A673 (cell line): ENCODE data around the gene TNFRSF4. TPM values are rescaled to one million over a fixed set of nuclear protein-coding genes. Genes with fewer than 3 reads are reported as not detected.

Experiments used
- BruUV-seq: library from RNA; stranded (reverse); fragments of 400-500 nt; replicated peaks from 2 replicates; lab custom pipeline; 2021; lab: Mats Ljungman, UMichigan
- CTCF ChIA-PET: fragments of 300-600 bp; sonication (Branson Sonifier 250); formaldehyde crosslinking; loops from one replicate; lab custom pipeline; 2022; ENCODE audit warnings: antibody characterized with exemption; lab: Charles Lee
- POLR2A ChIA-PET: fragments of 300-600 bp; sonication (Branson Sonifier 250); formaldehyde crosslinking; loops from one replicate; lab custom pipeline; 2022; ENCODE audit warnings: antibody characterized with exemption; ENCODE audit not compliant: low non-redundant PET; lab: Charles Lee
- DNase-seq: peaks from one replicate; pipeline ENCODE4 v3.0.0-alpha.2; 2015; ENCODE audit warnings: low spot score
- H3K27ac ChIP-seq: fragments of 200-600 bp; sonication (generic); 2 replicates; pipeline ENCODE4 v1.5.1; 2016; ENCODE audit warnings: mixed run types, low read depth, mild to moderate bottlenecking, mixed read lengths, antibody characterized with exemption, low read length; ENCODE audit not compliant: poor library complexity, severe bottlenecking
- H3K27me3 ChIP-seq: fragments of 200-600 bp; sonication (generic); replicated peaks from 2 replicates; pipeline ENCODE4 v1.6.1; 2017; ENCODE audit warnings: mixed run types, low read depth, mild to moderate bottlenecking, mixed read lengths, antibody characterized with exemption, low read length; ENCODE audit not compliant: insufficient read depth, poor library complexity
- H3K36me3 ChIP-seq: fragments of 200-600 bp; sonication (generic); 2 replicates; pipeline ENCODE4 v1.6.1; 2016; ENCODE audit warnings: mixed run types, mild to moderate bottlenecking, mixed read lengths, antibody characterized with exemption, low read length; ENCODE audit not compliant: insufficient read depth, poor library complexity, severe bottlenecking
- H3K4me1 ChIP-seq: fragments of 200-600 bp; sonication (generic); 2 replicates; pipeline ENCODE4 v1.6.1; 2017; ENCODE audit warnings: mixed run types, mild to moderate bottlenecking, mixed read lengths, antibody characterized with exemption, low read length; ENCODE audit not compliant: insufficient read depth, poor library complexity, severe bottlenecking
- H3K4me3 ChIP-seq: fragments of 200-600 bp; sonication (generic); 2 replicates; pipeline ENCODE4 v1.5.1; 2016; ENCODE audit warnings: low read depth, mixed run types, mild to moderate bottlenecking, mixed read lengths, low read length; ENCODE audit not compliant: poor library complexity, severe bottlenecking
- H3K9me3 ChIP-seq: fragments of 200-600 bp; sonication (generic); 2 replicates; pipeline ENCODE4 v1.6.1; 2016; ENCODE audit warnings: mixed run types, low read depth, mild to moderate bottlenecking, mixed read lengths, antibody characterized with exemption, low read length; ENCODE audit not compliant: poor library complexity, severe bottlenecking
- CTCF ChIP-seq: fragments of 300-800, 200-600 bp; sonication (generic); conservative IDR thresholded peaks from 2 replicates; pipeline ENCODE4 v1.5.1; 2017; ENCODE audit warnings: low read depth, mild to moderate bottlenecking, antibody characterized with exemption, low read length, moderate library complexity, mixed read lengths
- EZH2 ChIP-seq: fragments of 200-600 bp; sonication (generic); IDR thresholded peaks from 2 replicates; pipeline ENCODE4 v1.6.1; 2017; ENCODE audit warnings: borderline replicate concordance, low read depth, mild to moderate bottlenecking, mixed read lengths, antibody characterized with exemption, low read length; ENCODE audit not compliant: poor library complexity, severe bottlenecking
- intact Hi-C: fragments of 100-400 bp; cut with micrococcal nuclease; formaldehyde crosslinking; loops from one replicate; pipeline ENCODE4 v1.10.0; 2022; ENCODE audit not compliant: unreplicated experiment
- total RNA-seq: library from RNA; stranded (reverse); gene quantifications from 2 replicates; pipeline ENCODE4 v1.2.3, GENCODE V29; 2021

The TNFRSF4 gene
- total RNA-seq, 1 experiment from 2014 or later, result 0.80 TPM

- POLR2A ChIA-PET, result no interaction called here
- BruUV-seq, result no TSS peak
- intact Hi-C loops, result no loop called here
These were observed 1.1 kb downstream of the TNFRSF4 start for GRCh38 chr1:1212780-1213344.

GRCh38 chr1:1211541-1212441, 2.2 kb downstream of the TNFRSF4 start:
- DNase-seq, result no peak
- Histone ChIP-seq H3K27me3 (no peaks in the 10 kb centered on the region), H3K36me3 (peaks cover 5% of the 10 kb centered on the region), H3K4me1 (peaks cover 13% of the 10 kb centered on the region), H3K4me3 (no peak overlapping the region), H3K9me3 (no peaks in the 10 kb centered on the region), H3K27ac (no peak overlapping the region)
- CTCF ChIA-PET, result no interaction called here
- POLR2A ChIA-PET, result no interaction called here
- no peak for TF ChIP-seq CTCF
- TF ChIP-seq EZH2, result no peak
- intact Hi-C loops, result no loop called here
- BruUV-seq, result no TSS peak

More at GRCh38 chr1:1212780-1213344, 1.1 kb downstream of the TNFRSF4 start:
- Histone ChIP-seq H3K9me3 (no peaks in the 10 kb centered on the region), H3K36me3 (peaks cover 8% of the 10 kb centered on the region), H3K27me3 (no peaks in the 10 kb centered on the region), H3K4me3 (no peak overlapping the region), H3K27ac (no peak overlapping the region), H3K4me1 (peaks cover 18% of the 10 kb centered on the region)
- CTCF ChIA-PET, result no interaction called here
- no peak for TF ChIP-seq CTCF
- TF ChIP-seq EZH2, result no peak
- no peak for DNase-seq

GRCh38 chr1:1210726-1211540, 3.0 kb downstream of the TNFRSF4 start:
- intact Hi-C loops, result no loop called here
- DNase-seq, result no peak
- H3K4me1 ChIP-seq, result peaks cover 13% of the 10 kb centered on the region
- no peaks in the 10 kb centered on the region for H3K36me3 ChIP-seq
- H3K27me3 ChIP-seq, result no peaks in the 10 kb centered on the region
- ChIA-PET CTCF (no interaction called here), POLR2A (no interaction called here)
- H3K27ac ChIP-seq, result no peak overlapping the region
- no TSS peak for BruUV-seq
- H3K4me3 ChIP-seq, result no peak overlapping the region
- no peaks in the 10 kb centered on the region for H3K9me3 ChIP-seq
- TF ChIP-seq CTCF, result no peak
- TF ChIP-seq EZH2, result no peak
